ENCODE data around the gene DPY19L1.
"Not testable (repeated sequence)": the region's sequence is repeated elsewhere in the genome, so short reads cannot be mapped to it uniquely, and the experiment has no call there.

DPY19L1 gene

GRCh38 chr7:34967818-34968217, 69.5 kb downstream of the DPY19L1 start:
- WGBS, 2 donors (ENCODE audit: extremely low coverage in 2 of 2, insufficient read length in 2 of 2, insufficient replicate concordance in 1 of 2): no CpG with 5 or more reads among the region's 1 CpG

GRCh38 chr7:34966504-34966903, 70.8 kb downstream of the DPY19L1 start:
- H2AK5ac ChIP-seq (ENCODE audit: low read depth, low read length); H3K14ac ChIP-seq (ENCODE audit: low read length); H3K18ac ChIP-seq (ENCODE audit: low read length); H3K9me3 ChIP-seq (replicated peaks in 1 of 2; ENCODE audit: control insufficient read depth in 2 of 2, insufficient read depth in 1 of 2, low read depth in 1 of 2, low read length in 2 of 2); H4K91ac ChIP-seq (ENCODE audit: low read depth, low read length, poor library complexity); H4K8ac ChIP-seq (ENCODE audit: low read depth, low read length); DNase-seq (ENCODE audit: low spot score); H3K4me1 ChIP-seq (ENCODE audit: control insufficient read depth in 2 of 2, insufficient read depth in 1 of 2, low read depth in 1 of 2, low read length in 2 of 2); H3K4me2 ChIP-seq (ENCODE audit: insufficient read depth, low read length, poor library complexity, severe bottlenecking); H2BK15ac ChIP-seq (ENCODE audit: low read length); H3K23ac ChIP-seq (ENCODE audit: low read depth, low read length, poor library complexity); H2BK5ac ChIP-seq (ENCODE audit: low read length); H3K4ac ChIP-seq (ENCODE audit: low read length); H2BK12ac ChIP-seq (ENCODE audit: low read length); H3K27ac ChIP-seq (replicated peaks; ENCODE audit: low read length); H3K4me3 ChIP-seq (ENCODE audit: low read length in 2 of 2); H2AFZ ChIP-seq (ENCODE audit: low read length); H2BK120ac ChIP-seq (ENCODE audit: low read depth, low read length); H3K9ac ChIP-seq (ENCODE audit: low read depth, low read length, poor library complexity); H3K27me3 ChIP-seq (ENCODE audit: control insufficient read depth in 3 of 3, insufficient read depth in 3 of 3, low read depth in 1 of 3, low read length in 3 of 3); H3K79me1 ChIP-seq (ENCODE audit: low read depth, low read length): not testable (repeated sequence)
- H3K36me3 ChIP-seq (replicated peaks in 1 of 2; ENCODE audit: control insufficient read depth in 2 of 2, insufficient read depth in 2 of 2, low read length in 2 of 2): peaks cover 1 to 13% of the 10 kb centered on the region in 2 donors
- WGBS, 2 donors (ENCODE audit: extremely low coverage in 2 of 2, insufficient read length in 2 of 2, insufficient replicate concordance in 1 of 2): no CpG with 5 or more reads among the region's 3 CpGs

More at GRCh38 chr7:34967818-34968217, 69.5 kb downstream of the DPY19L1 start:
- not testable (repeated sequence) for H3K27me3 ChIP-seq (ENCODE audit: control insufficient read depth in 3 of 3, insufficient read depth in 3 of 3, low read depth in 1 of 3, low read length in 3 of 3); H3K9me3 ChIP-seq (replicated peaks in 1 of 2; ENCODE audit: control insufficient read depth in 2 of 2, insufficient read depth in 1 of 2, low read depth in 1 of 2, low read length in 2 of 2); H4K8ac ChIP-seq (ENCODE audit: low read depth, low read length); H3K4me3 ChIP-seq (ENCODE audit: low read length in 2 of 2); H2BK120ac ChIP-seq (ENCODE audit: low read depth, low read length); H2AFZ ChIP-seq (ENCODE audit: low read length); H3K27ac ChIP-seq (replicated peaks; ENCODE audit: low read length); H2AK5ac ChIP-seq (ENCODE audit: low read depth, low read length); H3K79me1 ChIP-seq (ENCODE audit: low read depth, low read length); H3K4ac ChIP-seq (ENCODE audit: low read length); H2BK12ac ChIP-seq (ENCODE audit: low read length); H3K9ac ChIP-seq (ENCODE audit: low read depth, low read length, poor library complexity); DNase-seq (ENCODE audit: low spot score); H3K4me2 ChIP-seq (ENCODE audit: insufficient read depth, low read length, poor library complexity, severe bottlenecking); H3K23ac ChIP-seq (ENCODE audit: low read depth, low read length, poor library complexity); H4K91ac ChIP-seq (ENCODE audit: low read depth, low read length, poor library complexity); H2BK5ac ChIP-seq (ENCODE audit: low read length); H3K18ac ChIP-seq (ENCODE audit: low read length); H2BK15ac ChIP-seq (ENCODE audit: low read length); H3K14ac ChIP-seq (ENCODE audit: low read length); H3K4me1 ChIP-seq (ENCODE audit: control insufficient read depth in 2 of 2, insufficient read depth in 1 of 2, low read depth in 1 of 2, low read length in 2 of 2)
- H3K36me3 ChIP-seq (replicated peaks in 1 of 2; ENCODE audit: control insufficient read depth in 2 of 2, insufficient read depth in 2 of 2, low read length in 2 of 2): peaks cover 3 to 18% of the 10 kb centered on the region in 2 donors

DNA sequence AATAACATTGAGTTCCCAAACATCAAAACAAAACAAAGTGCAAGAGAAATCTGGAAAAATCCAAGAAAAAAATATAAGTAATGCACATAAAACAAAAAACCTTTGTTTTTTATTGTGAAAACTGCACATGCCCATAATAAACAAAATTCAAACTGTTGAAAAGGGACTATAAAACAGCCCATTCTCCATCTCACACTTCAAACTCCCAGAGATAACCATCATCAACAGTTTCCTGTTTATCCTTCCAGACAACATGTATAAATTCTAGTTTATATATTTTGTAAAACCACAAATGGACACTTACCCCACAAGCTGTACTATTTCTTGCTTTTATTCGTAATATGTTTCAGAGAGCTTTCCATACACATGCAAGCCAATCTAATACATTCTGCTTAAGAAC, 79.3 kb downstream of the DPY19L1 start:
- H4K8ac ChIP-seq (ENCODE audit: low read depth, low read length): no peak overlapping the region
- no peak overlapping the region for H2AK5ac ChIP-seq (ENCODE audit: low read depth, low read length)
- H4K91ac ChIP-seq (ENCODE audit: low read depth, low read length, poor library complexity): no peak overlapping the region
- no peak overlapping the region for H3K23ac ChIP-seq (ENCODE audit: low read depth, low read length, poor library complexity)
- no peak overlapping the region for H3K4me2 ChIP-seq (ENCODE audit: insufficient read depth, low read length, poor library complexity, severe bottlenecking)
- no peak overlapping the region for H2AFZ ChIP-seq (ENCODE audit: low read length)
- no peaks in the 10 kb centered on the region for H3K27me3 ChIP-seq (ENCODE audit: control insufficient read depth in 3 of 3, insufficient read depth in 3 of 3, low read depth in 1 of 3, low read length in 3 of 3)
- no CpG with 5 or more reads among the region's 1 CpG for WGBS, 2 donors (ENCODE audit: extremely low coverage in 2 of 2, insufficient read length in 2 of 2, insufficient replicate concordance in 1 of 2)
- no peak overlapping the region for H2BK15ac ChIP-seq (ENCODE audit: low read length)
- no peak overlapping the region for H3K18ac ChIP-seq (ENCODE audit: low read length)
- H3K9ac ChIP-seq (ENCODE audit: low read depth, low read length, poor library complexity): no peak overlapping the region
- no peak overlapping the region for H2BK120ac ChIP-seq (ENCODE audit: low read depth, low read length)
- no peaks in the 10 kb centered on the region for H3K4me1 ChIP-seq (ENCODE audit: control insufficient read depth in 2 of 2, insufficient read depth in 1 of 2, low read depth in 1 of 2, low read length in 2 of 2)
- no peak overlapping the region for H3K27ac ChIP-seq (replicated peaks; ENCODE audit: low read length)
- no peaks in the 10 kb centered on the region for H3K9me3 ChIP-seq (replicated peaks in 1 of 2; ENCODE audit: control insufficient read depth in 2 of 2, insufficient read depth in 1 of 2, low read depth in 1 of 2, low read length in 2 of 2)
- no peak overlapping the region for H2BK5ac ChIP-seq (ENCODE audit: low read length)
- H3K4me3 ChIP-seq (ENCODE audit: low read length in 2 of 2): no peak overlapping the region
- no peak for DNase-seq (ENCODE audit: low spot score)
- H3K36me3 ChIP-seq (replicated peaks in 1 of 2; ENCODE audit: control insufficient read depth in 2 of 2, insufficient read depth in 2 of 2, low read length in 2 of 2): peaks cover 0 to 2% of the 10 kb centered on the region in 2 donors
- H3K14ac ChIP-seq (ENCODE audit: low read length): no peak overlapping the region
- H3K79me1 ChIP-seq (ENCODE audit: low read depth, low read length): no peaks in the 10 kb centered on the region
- no peak overlapping the region for H3K4ac ChIP-seq (ENCODE audit: low read length)
- no peak overlapping the region for H2BK12ac ChIP-seq (ENCODE audit: low read length)

DNA sequence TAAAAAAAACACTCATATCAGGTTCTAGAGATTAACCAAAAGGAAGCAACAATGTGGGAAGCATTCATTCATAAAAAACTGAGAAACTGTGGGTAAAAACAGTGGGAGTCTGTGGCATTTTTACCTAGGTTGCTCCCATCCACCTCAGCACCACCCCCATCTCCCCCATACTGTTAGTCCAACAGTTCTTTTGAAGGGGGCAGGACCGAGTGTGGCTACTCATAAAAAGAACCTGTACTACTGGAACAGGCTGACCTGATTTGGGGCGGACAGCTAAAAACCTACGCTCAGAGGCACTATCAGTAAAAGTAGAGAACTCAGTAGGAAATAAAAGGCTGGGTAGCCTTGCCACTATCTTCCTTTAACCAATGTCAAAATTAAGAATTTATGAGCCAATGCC, 84.5 kb downstream of the DPY19L1 start:
- Histone ChIP-seq H3K9me3 (replicated peaks in 1 of 2; ENCODE audit: control insufficient read depth in 2 of 2, insufficient read depth in 1 of 2, low read depth in 1 of 2, low read length in 2 of 2) (no peaks in the 10 kb centered on the region), H2BK120ac (ENCODE audit: low read depth, low read length) (no peak overlapping the region), H3K36me3 (replicated peaks in 1 of 2; ENCODE audit: control insufficient read depth in 2 of 2, insufficient read depth in 2 of 2, low read length in 2 of 2) (peaks cover 0 to 2% of the 10 kb centered on the region in 2 donors), H2AK5ac (ENCODE audit: low read depth, low read length) (no peak overlapping the region), H4K91ac (ENCODE audit: low read depth, low read length, poor library complexity) (no peak overlapping the region), H3K18ac (ENCODE audit: low read length) (no peak overlapping the region), H3K14ac (ENCODE audit: low read length) (no peak overlapping the region), H3K4me1 (ENCODE audit: control insufficient read depth in 2 of 2, insufficient read depth in 1 of 2, low read depth in 1 of 2, low read length in 2 of 2) (no peaks in the 10 kb centered on the region), H3K4me2 (ENCODE audit: insufficient read depth, low read length, poor library complexity, severe bottlenecking) (no peak overlapping the region), H3K27ac (replicated peaks; ENCODE audit: low read length) (no peak overlapping the region), H3K23ac (ENCODE audit: low read depth, low read length, poor library complexity) (no peak overlapping the region), H2BK12ac (ENCODE audit: low read length) (no peak overlapping the region), H3K4me3 (ENCODE audit: low read length in 2 of 2) (no peak overlapping the region), H2BK5ac (ENCODE audit: low read length) (no peak overlapping the region), H3K9ac (ENCODE audit: low read depth, low read length, poor library complexity) (no peak overlapping the region), H3K27me3 (ENCODE audit: control insufficient read depth in 3 of 3, insufficient read depth in 3 of 3, low read depth in 1 of 3, low read length in 3 of 3) (no peaks in the 10 kb centered on the region), H3K4ac (ENCODE audit: low read length) (no peak overlapping the region), H4K8ac (ENCODE audit: low read depth, low read length) (no peak overlapping the region), H2BK15ac (ENCODE audit: low read length) (no peak overlapping the region), H3K79me1 (ENCODE audit: low read depth, low read length) (no peaks in the 10 kb centered on the region), H2AFZ (ENCODE audit: low read length) (no peak overlapping the region)
- DNase-seq (ENCODE audit: low spot score): no peak
- WGBS, 2 donors (ENCODE audit: extremely low coverage in 2 of 2, insufficient read length in 2 of 2, insufficient replicate concordance in 1 of 2): no CpG with 5 or more reads among the region's 3 CpGs
